IMR-90 (cell line): Measurements from ENCODE around the gene LRRC47. TPM values are rescaled to one million over a fixed set of nuclear protein-coding genes. Genes with fewer than 3 reads are reported as not detected.

Experiments used
- ATAC-seq: fragments of 200-7000 bp; cut with Tn5 transposase; 2 replicates; pipeline ENCODE4 v1.9.1; 2020; ENCODE audit warnings: low read depth, mild to moderate bottlenecking, moderate library complexity
- BruUV-seq: library from RNA; stranded (reverse); fragments of 400-500 nt; replicated peaks from 2 replicates; lab custom pipeline; 2021; lab: Mats Ljungman, UMichigan
- CTCF ChIA-PET: fragments of 300-600 bp; formaldehyde crosslinking; extraction: SDS; loops from one replicate; lab custom pipeline; 2021; ENCODE audit warnings: antibody characterized with exemption; lab: Yijun Ruan, JAX
- POLR2A ChIA-PET: fragments of 300-600 bp; sonication (Branson Sonifier 250); formaldehyde crosslinking; loops from one replicate; lab custom pipeline; 2022; ENCODE audit warnings: antibody characterized with exemption; ENCODE audit not compliant: unreplicated experiment; lab: Charles Lee
- DNase-seq: peaks from one replicate; pipeline ENCODE4 v3.0.0; 2013
- H2AFZ ChIP-seq: replicated peaks from 2 replicates; pipeline ENCODE3; 2013; ENCODE audit warnings: low read length, mild to moderate bottlenecking; ENCODE audit not compliant: poor library complexity
- H2AK5ac ChIP-seq: 2 replicates; pipeline ENCODE4 v1.6.1; 2013; ENCODE audit warnings: low read depth, low read length, inconsistent platforms
- H2AK9ac ChIP-seq: replicated peaks from 2 replicates; pipeline ENCODE3; 2013; ENCODE audit warnings: mild to moderate bottlenecking, low read depth, low read length, moderate library complexity; ENCODE audit not compliant: poor library complexity
- H2BK120ac ChIP-seq: 2 replicates; pipeline ENCODE4 v1.6.1; 2013; ENCODE audit warnings: low read depth, low read length, inconsistent platforms
- H2BK15ac ChIP-seq: 3 replicates; pipeline ENCODE4 v1.6.1; 2013; ENCODE audit warnings: low read depth, low read length, inconsistent platforms
- H2BK20ac ChIP-seq: 2 replicates; pipeline ENCODE4 v1.6.1; 2013; ENCODE audit warnings: low read depth, mild to moderate bottlenecking, inconsistent platforms, low read length, moderate library complexity
- H2BK5ac ChIP-seq: 2 replicates; pipeline ENCODE4 v1.6.1; 2013; ENCODE audit warnings: mild to moderate bottlenecking, low read depth, low read length, inconsistent platforms; ENCODE audit not compliant: poor library complexity, severe bottlenecking
- H3K14ac ChIP-seq: replicated peaks from 2 replicates; pipeline ENCODE4 v1.6.1; 2013; ENCODE audit warnings: low read depth, low read length, inconsistent platforms
- H3K18ac ChIP-seq: 2 replicates; pipeline ENCODE4 v1.6.1; 2013; ENCODE audit warnings: low read depth, low read length, control low read depth
- H3K23ac ChIP-seq: 2 replicates; pipeline ENCODE4 v1.6.1; 2013; ENCODE audit warnings: low read depth, low read length, inconsistent platforms
- H3K27ac ChIP-seq: 2 replicates; pipeline ENCODE4 v1.5.1; 2013; ENCODE audit warnings: mild to moderate bottlenecking, control low read depth, low read length; ENCODE audit not compliant: insufficient read depth
- H3K27me3 ChIP-seq: 2 replicates; pipeline ENCODE4 v1.6.1; 2013; ENCODE audit warnings: low read length; ENCODE audit not compliant: control insufficient read depth, insufficient read depth
- H3K36me3 ChIP-seq: 2 replicates; pipeline ENCODE4 v1.6.1; 2013; ENCODE audit warnings: low read length, mixed read lengths; ENCODE audit not compliant: control insufficient read depth, insufficient read depth
- H3K4ac ChIP-seq: 2 replicates; pipeline ENCODE4 v1.6.1; 2013; ENCODE audit warnings: low read depth, low read length, inconsistent platforms
- H3K4me1 ChIP-seq: 2 replicates; pipeline ENCODE4 v1.6.1; 2013; ENCODE audit warnings: low read length, mixed read lengths; ENCODE audit not compliant: control insufficient read depth, insufficient read depth
- H3K4me2 ChIP-seq: 2 replicates; pipeline ENCODE4 v1.6.1; 2013; ENCODE audit warnings: low read depth, mild to moderate bottlenecking, control low read depth, low read length, moderate library complexity
- H3K4me3 ChIP-seq: 2 replicates; pipeline ENCODE4 v1.5.1; 2013; ENCODE audit warnings: low read depth, mild to moderate bottlenecking, control low read depth, low read length, moderate library complexity; ENCODE audit not compliant: insufficient read depth
- H3K56ac ChIP-seq: 2 replicates; pipeline ENCODE4 v1.6.1; 2013; ENCODE audit warnings: low read length, inconsistent platforms; ENCODE audit not compliant: insufficient read depth; ENCODE audit errors: extremely low read depth
- H3K79me1 ChIP-seq, 2 experiments: 2 replicates each; pipeline ENCODE4 v1.6.1; 2013; ENCODE audit warnings: low read length in 2 of 2, inconsistent platforms in 1 of 2, low read depth in 1 of 2
- H3K9ac ChIP-seq: 2 replicates; pipeline ENCODE4 v1.6.1; 2013; ENCODE audit warnings: low read depth, low read length, control low read depth
- H3K9me1 ChIP-seq: 2 replicates; pipeline ENCODE4 v1.6.1; 2013; ENCODE audit warnings: low read length, inconsistent platforms; ENCODE audit not compliant: insufficient read depth
- H3K9me3 ChIP-seq: 2 replicates; pipeline ENCODE4 v1.6.1; 2013; ENCODE audit warnings: low read length; ENCODE audit not compliant: control insufficient read depth, insufficient read depth
- H4K20me1 ChIP-seq: 2 replicates; pipeline ENCODE4 v1.6.1; 2013; ENCODE audit warnings: low read length, inconsistent platforms; ENCODE audit not compliant: insufficient read depth
- H4K5ac ChIP-seq: 2 replicates; pipeline ENCODE4 v1.6.1; 2013; ENCODE audit warnings: mild to moderate bottlenecking, low read depth, low read length, control low read depth
- H4K8ac ChIP-seq, 2 experiments: 2 replicates each; pipeline ENCODE4 v1.6.1; 2013; ENCODE audit warnings: low read depth in 2 of 2, low read length in 2 of 2, control low read depth in 1 of 2, inconsistent platforms in 1 of 2
- H4K91ac ChIP-seq: 2 replicates; pipeline ENCODE4 v1.6.1; 2013; ENCODE audit warnings: low read depth, low read length, inconsistent platforms; ENCODE audit not compliant: insufficient read depth
- BHLHE40 ChIP-seq: fragments of 150-350 bp; IDR thresholded peaks from 2 replicates; pipeline ENCODE4 v1.6.1; 2016; ENCODE audit warnings: mild to moderate bottlenecking, low read depth, low read length
- CEBPB ChIP-seq: IDR thresholded peaks from 2 replicates; pipeline ENCODE4 v1.6.1; 2012; ENCODE audit warnings: low read depth, low read length, improper control_type of control experiment
- CHD1 ChIP-seq: IDR thresholded peaks from 2 replicates; pipeline ENCODE4 v1.6.1; 2012; ENCODE audit warnings: low read depth, low read length, improper control_type of control experiment
- FOS ChIP-seq: fragments of 150-350 bp; IDR thresholded peaks from 2 replicates; pipeline ENCODE4 v1.6.1; 2016; ENCODE audit warnings: low read depth, low read length
- MAFK ChIP-seq: IDR thresholded peaks from 2 replicates; pipeline ENCODE4 v1.6.1; 2012; ENCODE audit warnings: low read depth, low read length, improper control_type of control experiment
- MAZ ChIP-seq: IDR thresholded peaks from 2 replicates; pipeline ENCODE4 v1.6.1; 2012; ENCODE audit warnings: low read depth, mild to moderate bottlenecking, low read length, improper control_type of control experiment, moderate library complexity, borderline replicate concordance
- MXI1 ChIP-seq: IDR thresholded peaks from 2 replicates; pipeline ENCODE4 v1.6.1; 2012; ENCODE audit warnings: low read depth, mild to moderate bottlenecking, low read length, moderate library complexity, borderline replicate concordance
- NFE2L2 ChIP-seq: fragments of 150-350 bp; IDR thresholded peaks from 2 replicates; pipeline ENCODE4 v1.6.1; 2016; ENCODE audit warnings: low read depth, mild to moderate bottlenecking, low read length
- POLR2A ChIP-seq: IDR thresholded peaks from 2 replicates; pipeline ENCODE4 v1.6.1; 2012; ENCODE audit warnings: mild to moderate bottlenecking, low read depth, low read length
- RAD21 ChIP-seq: IDR thresholded peaks from 2 replicates; pipeline ENCODE4 v1.6.1; 2012; ENCODE audit warnings: low read length, improper control_type of control experiment
- RCOR1 ChIP-seq: IDR thresholded peaks from 2 replicates; pipeline ENCODE4 v1.6.1; 2012; ENCODE audit warnings: mild to moderate bottlenecking, low read length, improper control_type of control experiment; ENCODE audit not compliant: insufficient replicate concordance
- RFX5 ChIP-seq: IDR thresholded peaks from 2 replicates; pipeline ENCODE4 v1.8.0; 2012; ENCODE audit warnings: low read depth, mild to moderate bottlenecking, low read length, moderate library complexity
- SMC3 ChIP-seq: fragments of 150-350 bp; IDR thresholded peaks from 2 replicates; pipeline ENCODE4 v1.6.1; 2016; ENCODE audit warnings: low read depth, mild to moderate bottlenecking, antibody characterized with exemption, low read length, moderate library complexity
- WGBS, 2 experiments: methylation state at CpG; one replicate each; pipeline versions ENCODE4 v1.1.5 to v1.1.7; 2013; ENCODE audit warnings: missing lambda C conversion rate in 2 of 2; ENCODE audit not compliant: insufficient read length in 1 of 2; ENCODE audit errors: extremely low coverage in 2 of 2; 5-methylcytosine and 5-hydroxymethylcytosine counted together
- dilution Hi-C: fragments of 300-500 bp; cut with HindIII; formaldehyde crosslinking; loops from one replicate; pipeline ENCODE4 v1.14.3; 2018; ENCODE audit warnings: low sequenced_read_pairs; ENCODE audit not compliant: unreplicated experiment
- in situ Hi-C: fragments of 300-500 bp; cut with MboI; formaldehyde crosslinking; loops from 3 replicates; pipeline ENCODE4 v1.14.3; 2019; ENCODE audit warnings: low sequenced_read_pairs, inconsistent platforms, mixed read lengths
- intact Hi-C: fragments of 100-400 bp; cut with micrococcal nuclease; formaldehyde crosslinking; loops from 2 replicates; pipeline ENCODE4 v1.10.0; 2022
- polyA plus RNA-seq, 3 experiments: library from polyadenylated mRNA; depleted of rRNA; stranded (reverse); fragments of >200 nt; gene quantifications; 2 replicates each; pipeline ENCODE4 v1.2.3, GENCODE V29; 2012; ENCODE audit warnings: low replicate concordance in 1 of 3
- total RNA-seq: library from RNA; depleted of rRNA; stranded (reverse); fragments of >200 nt; gene quantifications from 2 replicates; pipeline ENCODE4 v1.2.3, GENCODE V29; 2012
- TF ChIP-seq, protein P1 (sequence below): fragments of 150-350 bp; IDR thresholded peaks from 2 replicates; pipeline ENCODE4 v1.6.1; 2016; ENCODE audit warnings: low read depth, mild to moderate bottlenecking, low read length, moderate library complexity, borderline replicate concordance
- TF ChIP-seq, protein P2 (sequence below): conservative IDR thresholded peaks from 2 replicates; pipeline ENCODE4 v1.5.1; 2012; ENCODE audit warnings: mild to moderate bottlenecking, low read depth, low read length, improper control_type of control experiment
- TF ChIP-seq, protein P3 (sequence below): fragments of 150-350 bp; IDR thresholded peaks from 2 replicates; pipeline ENCODE4 v1.6.1; 2017; ENCODE audit warnings: mild to moderate bottlenecking, antibody characterized with exemption, low read length, low read depth

LRRC47 gene
- total and polyA plus RNA-seq, 2 of the 4 experiments (the other 2 are of a cell fraction): 15.2 to 19.7 TPM

DNA sequence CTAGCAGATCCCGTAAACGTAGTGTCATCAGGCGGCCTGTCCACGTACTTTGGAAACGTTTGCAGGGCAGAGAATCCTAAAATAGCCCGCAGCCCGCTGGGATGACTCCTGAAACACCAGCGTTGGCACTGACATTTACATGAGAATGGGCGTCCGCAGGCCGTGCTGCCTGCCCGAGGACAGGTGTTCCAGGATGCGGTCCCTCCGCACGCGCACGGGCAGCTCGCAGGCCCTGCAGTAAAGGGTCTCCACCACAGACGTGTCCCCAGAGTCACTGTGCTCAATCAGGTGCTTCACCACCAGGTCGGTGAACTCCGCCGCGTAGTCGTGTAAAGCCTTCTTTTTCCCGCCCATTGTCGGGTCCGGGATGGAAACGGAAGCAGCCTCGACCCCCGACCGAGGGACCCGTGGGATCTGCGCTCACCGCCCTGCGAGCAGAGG lies 49.9 kb downstream of the LRRC47 start:
- no peaks in the 10 kb centered on the region; the same call in 1 of the 2 replicates for H4K20me1 ChIP-seq
- H2AFZ ChIP-seq: peak overlapping the region; percentile 93
- H2AK9ac ChIP-seq: peak overlapping the region; percentile 76
- peak overlapping the region; percentile 22; the same call in 1 of the 2 replicates for H3K4ac ChIP-seq
- DNase-seq (no peak), ATAC-seq (no peak)
- H3K4me2 ChIP-seq: peak overlapping the region; percentile 82
- H2BK120ac ChIP-seq: no peak overlapping the region
- peaks cover 8% of the 10 kb centered on the region; the same call in 1 of the 2 replicates for H3K4me1 ChIP-seq
- H4K5ac ChIP-seq: no peak overlapping the region
- no peak overlapping the region; the same call in 1 of the 2 replicates for H3K27ac ChIP-seq
- intact Hi-C loops: loop anchor here (2.0 kb wide), 1 partner anchor 26 kb away; the partner anchor contains the start of gene SMIM1
- H2BK20ac ChIP-seq: no peak overlapping the region
- H3K4me3 ChIP-seq: peak overlapping the region; percentile 63
- H2BK5ac ChIP-seq: no peak overlapping the region
- peaks cover 11% of the 10 kb centered on the region for H3K27me3 ChIP-seq
- H3K18ac ChIP-seq: no peak overlapping the region
- no peak for TF ChIP-seq RCOR1
- no peak for TF ChIP-seq MAFK
- no peak for TF ChIP-seq SMC3
- TF ChIP-seq FOS: no peak
- TF ChIP-seq, protein P1, sequence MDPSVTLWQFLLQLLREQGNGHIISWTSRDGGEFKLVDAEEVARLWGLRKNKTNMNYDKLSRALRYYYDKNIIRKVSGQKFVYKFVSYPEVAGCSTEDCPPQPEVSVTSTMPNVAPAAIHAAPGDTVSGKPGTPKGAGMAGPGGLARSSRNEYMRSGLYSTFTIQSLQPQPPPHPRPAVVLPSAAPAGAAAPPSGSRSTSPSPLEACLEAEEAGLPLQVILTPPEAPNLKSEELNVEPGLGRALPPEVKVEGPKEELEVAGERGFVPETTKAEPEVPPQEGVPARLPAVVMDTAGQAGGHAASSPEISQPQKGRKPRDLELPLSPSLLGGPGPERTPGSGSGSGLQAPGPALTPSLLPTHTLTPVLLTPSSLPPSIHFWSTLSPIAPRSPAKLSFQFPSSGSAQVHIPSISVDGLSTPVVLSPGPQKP: no peak
- TF ChIP-seq, protein P2, sequence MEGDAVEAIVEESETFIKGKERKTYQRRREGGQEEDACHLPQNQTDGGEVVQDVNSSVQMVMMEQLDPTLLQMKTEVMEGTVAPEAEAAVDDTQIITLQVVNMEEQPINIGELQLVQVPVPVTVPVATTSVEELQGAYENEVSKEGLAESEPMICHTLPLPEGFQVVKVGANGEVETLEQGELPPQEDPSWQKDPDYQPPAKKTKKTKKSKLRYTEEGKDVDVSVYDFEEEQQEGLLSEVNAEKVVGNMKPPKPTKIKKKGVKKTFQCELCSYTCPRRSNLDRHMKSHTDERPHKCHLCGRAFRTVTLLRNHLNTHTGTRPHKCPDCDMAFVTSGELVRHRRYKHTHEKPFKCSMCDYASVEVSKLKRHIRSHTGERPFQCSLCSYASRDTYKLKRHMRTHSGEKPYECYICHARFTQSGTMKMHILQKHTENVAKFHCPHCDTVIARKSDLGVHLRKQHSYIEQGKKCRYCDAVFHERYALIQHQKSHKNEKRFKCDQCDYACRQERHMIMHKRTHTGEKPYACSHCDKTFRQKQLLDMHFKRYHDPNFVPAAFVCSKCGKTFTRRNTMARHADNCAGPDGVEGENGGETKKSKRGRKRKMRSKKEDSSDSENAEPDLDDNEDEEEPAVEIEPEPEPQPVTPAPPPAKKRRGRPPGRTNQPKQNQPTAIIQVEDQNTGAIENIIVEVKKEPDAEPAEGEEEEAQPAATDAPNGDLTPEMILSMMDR: no peak
- TF ChIP-seq POLR2A: no peak
- no peak for TF ChIP-seq BHLHE40
- TF ChIP-seq NFE2L2: no peak
- TF ChIP-seq CHD1: no peak
- no peak for TF ChIP-seq CEBPB
- TF ChIP-seq, protein P3, sequence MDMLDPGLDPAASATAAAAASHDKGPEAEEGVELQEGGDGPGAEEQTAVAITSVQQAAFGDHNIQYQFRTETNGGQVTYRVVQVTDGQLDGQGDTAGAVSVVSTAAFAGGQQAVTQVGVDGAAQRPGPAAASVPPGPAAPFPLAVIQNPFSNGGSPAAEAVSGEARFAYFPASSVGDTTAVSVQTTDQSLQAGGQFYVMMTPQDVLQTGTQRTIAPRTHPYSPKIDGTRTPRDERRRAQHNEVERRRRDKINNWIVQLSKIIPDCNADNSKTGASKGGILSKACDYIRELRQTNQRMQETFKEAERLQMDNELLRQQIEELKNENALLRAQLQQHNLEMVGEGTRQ: no peak
- no peak for TF ChIP-seq RFX5
- TF ChIP-seq MAZ: no peak
- no peak for TF ChIP-seq RAD21
- no peak; the same call in 1 of the 2 replicates for TF ChIP-seq MXI1
- 22% methylated on average over 24 of the region's 35 CpGs; no CpG with 5 or more reads in 1 of the 2 experiments for WGBS, 2 experiments
- H4K8ac ChIP-seq: peak overlapping the region; percentile 69 to 80; a peak in 3 of 4 replicates
- CTCF ChIA-PET: no interaction called here
- H3K23ac ChIP-seq: no peak overlapping the region; the same call in 1 of the 2 replicates
- in situ Hi-C loops: no loop called here
- peak overlapping the region; percentile 16; the same call in 1 of the 2 replicates for H2AK5ac ChIP-seq
- no peak overlapping the region for H3K14ac ChIP-seq
- no peaks in the 10 kb centered on the region for H3K9me3 ChIP-seq
- peaks cover 10% of the 10 kb centered on the region; the same call in 1 of the 2 replicates for H3K9me1 ChIP-seq
- dilution Hi-C loops: no loop called here
- POLR2A ChIA-PET: no interaction called here
- no peak overlapping the region for H3K56ac ChIP-seq
- TSS peak; percentile 64 for BruUV-seq
- peaks cover 17% of the 10 kb centered on the region for H3K36me3 ChIP-seq
- H4K91ac ChIP-seq: no peak overlapping the region
- peak overlapping the region; percentile 65 for H3K9ac ChIP-seq
- peaks cover 15 to 27% of the 10 kb centered on the region in 2 experiments for H3K79me1 ChIP-seq
- no peak overlapping the region for H2BK15ac ChIP-seq
